Stomach smooth muscle (tissue), 2 donors: Measurements from ENCODE around the gene PFKFB4.
"Not testable (repeated sequence)": the region's sequence is repeated elsewhere in the genome, so short reads cannot be mapped to it uniquely, and the experiment has no call there.

Experiments used
- H3K27ac ChIP-seq: one replicate; pipeline ENCODE4 v1.7.0; 2013; ENCODE audit warnings: mild to moderate bottlenecking, low read length, inconsistent platforms
- H3K27me3 ChIP-seq, 2 donors: one replicate each; pipeline ENCODE4 v1.7.0; 2013; ENCODE audit warnings: low read length in 2 of 2; ENCODE audit not compliant: insufficient read depth in 2 of 2, control insufficient read depth in 1 of 2
- H3K36me3 ChIP-seq, 2 donors: one replicate each; pipeline ENCODE4 v1.7.0; 2013; ENCODE audit warnings: low read length in 2 of 2; ENCODE audit not compliant: control insufficient read depth in 2 of 2, insufficient read depth in 2 of 2
- H3K4me1 ChIP-seq: one replicate; pipeline ENCODE4 v1.7.0; 2013; ENCODE audit warnings: low read length; ENCODE audit not compliant: control insufficient read depth, insufficient read depth
- H3K4me3 ChIP-seq, 2 donors: one replicate each; pipeline ENCODE4 v1.7.0; 2013; ENCODE audit warnings: low read length in 2 of 2
- H3K9ac ChIP-seq, 2 donors: one replicate each; pipeline ENCODE4 v1.7.0; 2013; ENCODE audit warnings: low read length in 2 of 2, mild to moderate bottlenecking in 1 of 2
- H3K9me3 ChIP-seq, 2 donors: one replicate each; pipeline ENCODE4 v1.7.0; 2013; ENCODE audit warnings: low read length in 2 of 2; ENCODE audit not compliant: control insufficient read depth in 2 of 2
- donor health status: healthy.
- donor health status: Pancreatic carcinoma.

Gene PFKFB4

GRCh38 chr3:48546203-48546829, 10.3 kb downstream of the PFKFB4 start:
- Histone ChIP-seq H3K27me3 (no peaks in the 10 kb centered on the region), H3K9ac (no peak overlapping the region), H3K27ac (no peak overlapping the region), H3K36me3 (peaks cover 5 to 6% of the 10 kb centered on the region in 2 donors), H3K4me1 (peaks cover 3% of the 10 kb centered on the region), H3K9me3 (no peaks in the 10 kb centered on the region), H3K4me3 (no peak overlapping the region)

GRCh38 chr3:48544141-48544540, 12.5 kb downstream of the PFKFB4 start:
- Histone ChIP-seq H3K36me3 (peaks cover 6 to 8% of the 10 kb centered on the region in 2 donors), H3K9me3 (no peaks in the 10 kb centered on the region), H3K9ac (no peak overlapping the region), H3K4me3 (no peak overlapping the region), H3K27me3 (no peaks in the 10 kb centered on the region), H3K4me1 (peaks cover 3% of the 10 kb centered on the region), H3K27ac (no peak overlapping the region)

GRCh38 chr3:48543271-48543866, 13.2 kb downstream of the PFKFB4 start:
- H3K4me3 ChIP-seq, result no peak overlapping the region
- H3K4me1 ChIP-seq, result no peaks in the 10 kb centered on the region
- no peaks in the 10 kb centered on the region for H3K9me3 ChIP-seq
- H3K36me3 ChIP-seq, result peaks cover 6 to 10% of the 10 kb centered on the region in 2 donors
- no peaks in the 10 kb centered on the region for H3K27me3 ChIP-seq
- H3K9ac ChIP-seq, result no peak overlapping the region
- H3K27ac ChIP-seq, result no peak overlapping the region

GRCh38 chr3:48538451-48538850, 18.2 kb downstream of the PFKFB4 start:
- no peaks in the 10 kb centered on the region for H3K27me3 ChIP-seq
- peaks cover 16 to 23% of the 10 kb centered on the region in 2 donors for H3K36me3 ChIP-seq

GRCh38 chr3:48536785-48537184, 19.8 kb downstream of the PFKFB4 start:
- Histone ChIP-seq H3K27ac (no peak overlapping the region), H3K36me3 (peaks cover 16 to 23% of the 10 kb centered on the region in 2 donors), H3K27me3 (no peaks in the 10 kb centered on the region), H3K4me3 (no peak overlapping the region), H3K9me3 (no peaks in the 10 kb centered on the region), H3K4me1 (no peaks in the 10 kb centered on the region), H3K9ac (no peak overlapping the region)

More at GRCh38 chr3:48538451-48538850, 18.2 kb downstream of the PFKFB4 start:
- H3K4me3 ChIP-seq, result no peak overlapping the region
- no peak overlapping the region for H3K9ac ChIP-seq
- H3K27ac ChIP-seq, result no peak overlapping the region
- H3K4me1 ChIP-seq, result no peaks in the 10 kb centered on the region
- no peaks in the 10 kb centered on the region for H3K9me3 ChIP-seq

GRCh38 chr3:48536116-48536515, 20.5 kb downstream of the PFKFB4 start:
- H3K4me3 ChIP-seq, result no peak overlapping the region

GRCh38 chr3:48535578-48535977, 21.0 kb downstream of the PFKFB4 start:
- H3K36me3 ChIP-seq, result peaks cover 16 to 23% of the 10 kb centered on the region in 2 donors
- H3K9me3 ChIP-seq, result no peaks in the 10 kb centered on the region
- no peak overlapping the region for H3K27ac ChIP-seq
- H3K27me3 ChIP-seq, result no peaks in the 10 kb centered on the region
- no peaks in the 10 kb centered on the region for H3K4me1 ChIP-seq
- H3K4me3 ChIP-seq, result no peak overlapping the region
- no peak overlapping the region for H3K9ac ChIP-seq

More at GRCh38 chr3:48536116-48536515, 20.5 kb downstream of the PFKFB4 start:
- H3K9me3 ChIP-seq, result no peaks in the 10 kb centered on the region
- H3K27ac ChIP-seq, result no peak overlapping the region
- no peaks in the 10 kb centered on the region for H3K27me3 ChIP-seq
- H3K36me3 ChIP-seq, result peaks cover 16 to 23% of the 10 kb centered on the region in 2 donors
- H3K4me1 ChIP-seq, result no peaks in the 10 kb centered on the region
- H3K9ac ChIP-seq, result no peak overlapping the region

- Histone ChIP-seq H3K9me3 (no peaks in the 10 kb centered on the region), H3K9ac (no peak overlapping the region), H3K27me3 (no peaks in the 10 kb centered on the region), H3K27ac (no peak overlapping the region), H3K4me1 (no peaks in the 10 kb centered on the region), H3K36me3 (peaks cover 16 to 17% of the 10 kb centered on the region in 2 donors), H3K4me3 (no peak overlapping the region)
Observed at GRCh38 chr3:48532977-48533337, 23.6 kb downstream of the PFKFB4 start.

- H3K4me1 ChIP-seq, result no peaks in the 10 kb centered on the region
- H3K27me3 ChIP-seq, result no peaks in the 10 kb centered on the region
- no peak overlapping the region for H3K27ac ChIP-seq
- H3K9me3 ChIP-seq, result no peaks in the 10 kb centered on the region
- H3K4me3 ChIP-seq, result no peak overlapping the region
- no peak overlapping the region for H3K9ac ChIP-seq
- peaks cover 16 to 17% of the 10 kb centered on the region in 2 donors for H3K36me3 ChIP-seq
Observed at GRCh38 chr3:48532271-48532976, 24.2 kb downstream of the PFKFB4 start.

- not testable (repeated sequence) for H3K9ac ChIP-seq, H3K36me3 ChIP-seq
Observed at GRCh38 chr3:48530701-48531100, 25.9 kb downstream of the PFKFB4 start.

GRCh38 chr3:48528754-48529153, 27.8 kb downstream of the PFKFB4 start:
- H3K9me3 ChIP-seq, result no peaks in the 10 kb centered on the region
- peaks cover 0 to 2% of the 10 kb centered on the region in 2 donors for H3K36me3 ChIP-seq
- no peak overlapping the region for H3K4me3 ChIP-seq
- no peaks in the 10 kb centered on the region for H3K4me1 ChIP-seq
- H3K27ac ChIP-seq, result no peak overlapping the region
- H3K27me3 ChIP-seq, result no peaks in the 10 kb centered on the region
- H3K9ac ChIP-seq, result no peak overlapping the region

More at GRCh38 chr3:48530701-48531100, 25.9 kb downstream of the PFKFB4 start:
- H3K27ac ChIP-seq, H3K9me3 ChIP-seq, H3K4me3 ChIP-seq, H3K4me1 ChIP-seq, H3K27me3 ChIP-seq: not testable (repeated sequence)
